ENCODE results near the gene PTPRZ1.

Gene PTPRZ1

GRCh38 chr7:121904120-121904519 is 31.2 kb downstream of the PTPRZ1 start:
- Histone ChIP-seq H3K36me3 (ENCODE audit: control insufficient read depth in 1 of 2, insufficient read depth in 2 of 2, low read depth in 1 of 2, low read length in 2 of 2) (no peaks in the 10 kb centered on the region), H2BK12ac (ENCODE audit: low read length in 2 of 2) (no peak overlapping the region), H3K4me3 (ENCODE audit: insufficient read depth in 1 of 2, low read depth in 1 of 2, low read length in 2 of 2) (no peak overlapping the region), H4K91ac (ENCODE audit: low read length) (no peak overlapping the region), H3K23ac (ENCODE audit: low read length in 2 of 2) (no peak overlapping the region), H3K27ac (ENCODE audit: low read length, poor library complexity, severe bottlenecking) (no peak overlapping the region), H3K79me1 (replicated peaks; ENCODE audit: low read length, poor library complexity, severe bottlenecking) (no peaks in the 10 kb centered on the region), H2AK5ac (ENCODE audit: low read length, severe bottlenecking) (no peak overlapping the region), H2BK5ac (ENCODE audit: low read depth, low read length, poor library complexity, severe bottlenecking) (no peak overlapping the region), H3K4me1 (ENCODE audit: control insufficient read depth, insufficient read depth, low read depth, low read length) (no peaks in the 10 kb centered on the region), H3K14ac (ENCODE audit: low read length in 2 of 2) (no peak overlapping the region), H3K27me3 (ENCODE audit: control insufficient read depth in 1 of 2, insufficient read depth in 1 of 2, low read length in 2 of 2) (no peaks in the 10 kb centered on the region), H4K8ac (ENCODE audit: low read length) (no peak overlapping the region), H2BK120ac (ENCODE audit: low read depth, low read length) (no peak overlapping the region), H2AFZ (ENCODE audit: low read depth, low read length) (no peak overlapping the region), H2BK15ac (ENCODE audit: low read depth, poor library complexity, severe bottlenecking) (no peak overlapping the region), H3K18ac (ENCODE audit: low read depth in 1 of 2, low read length in 2 of 2) (no peak overlapping the region), H3K9ac (ENCODE audit: low read length) (no peak overlapping the region), H3K4me2 (ENCODE audit: low read length, poor library complexity, severe bottlenecking) (no peak overlapping the region), H3K4ac (ENCODE audit: low read depth in 1 of 2, low read length in 2 of 2) (no peak overlapping the region), H3K9me3 (ENCODE audit: control insufficient read depth, low read length) (no peaks in the 10 kb centered on the region)
- DNase-seq, result no peak
- 95% methylated on average over 2 of the region's 2 CpGs for WGBS

GRCh38 chr7:121908042-121908441 is 35.1 kb downstream of the PTPRZ1 start:
- Histone ChIP-seq H4K8ac (ENCODE audit: low read length) (no peak overlapping the region), H3K27me3 (ENCODE audit: control insufficient read depth in 1 of 2, insufficient read depth in 1 of 2, low read length in 2 of 2) (no peaks in the 10 kb centered on the region), H3K9me3 (ENCODE audit: control insufficient read depth, low read length) (no peaks in the 10 kb centered on the region), H3K36me3 (ENCODE audit: control insufficient read depth in 1 of 2, insufficient read depth in 2 of 2, low read depth in 1 of 2, low read length in 2 of 2) (no peaks in the 10 kb centered on the region), H2BK120ac (ENCODE audit: low read depth, low read length) (no peak overlapping the region), H3K4me3 (ENCODE audit: insufficient read depth in 1 of 2, low read depth in 1 of 2, low read length in 2 of 2) (no peak overlapping the region), H3K4ac (ENCODE audit: low read depth in 1 of 2, low read length in 2 of 2) (no peak overlapping the region), H2AK5ac (ENCODE audit: low read length, severe bottlenecking) (no peak overlapping the region), H3K79me1 (replicated peaks; ENCODE audit: low read length, poor library complexity, severe bottlenecking) (no peaks in the 10 kb centered on the region), H3K23ac (ENCODE audit: low read length in 2 of 2) (no peak overlapping the region), H2BK12ac (ENCODE audit: low read length in 2 of 2) (no peak overlapping the region), H3K27ac (ENCODE audit: low read length, poor library complexity, severe bottlenecking) (no peak overlapping the region), H3K14ac (ENCODE audit: low read length in 2 of 2) (no peak overlapping the region), H4K91ac (ENCODE audit: low read length) (no peak overlapping the region), H3K4me2 (ENCODE audit: low read length, poor library complexity, severe bottlenecking) (no peak overlapping the region), H2BK5ac (ENCODE audit: low read depth, low read length, poor library complexity, severe bottlenecking) (no peak overlapping the region), H3K4me1 (ENCODE audit: control insufficient read depth, insufficient read depth, low read depth, low read length) (no peaks in the 10 kb centered on the region), H3K18ac (ENCODE audit: low read depth in 1 of 2, low read length in 2 of 2) (no peak overlapping the region), H2BK15ac (ENCODE audit: low read depth, poor library complexity, severe bottlenecking) (no peak overlapping the region), H3K9ac (ENCODE audit: low read length) (no peak overlapping the region), H2AFZ (ENCODE audit: low read depth, low read length) (no peak overlapping the region)
- no peak for DNase-seq

- Histone ChIP-seq H3K9me3 (ENCODE audit: control insufficient read depth, low read length) (no peaks in the 10 kb centered on the region), H4K8ac (ENCODE audit: low read length) (no peak overlapping the region), H3K36me3 (ENCODE audit: control insufficient read depth in 1 of 2, insufficient read depth in 2 of 2, low read depth in 1 of 2, low read length in 2 of 2) (no peaks in the 10 kb centered on the region), H2AK5ac (ENCODE audit: low read length, severe bottlenecking) (no peak overlapping the region), H4K91ac (ENCODE audit: low read length) (no peak overlapping the region), H3K9ac (ENCODE audit: low read length) (no peak overlapping the region), H3K27ac (ENCODE audit: low read length, poor library complexity, severe bottlenecking) (no peak overlapping the region), H3K23ac (ENCODE audit: low read length in 2 of 2) (no peak overlapping the region), H3K14ac (ENCODE audit: low read length in 2 of 2) (no peak overlapping the region), H2BK120ac (ENCODE audit: low read depth, low read length) (no peak overlapping the region), H3K4me1 (ENCODE audit: control insufficient read depth, insufficient read depth, low read depth, low read length) (no peaks in the 10 kb centered on the region), H3K79me1 (replicated peaks; ENCODE audit: low read length, poor library complexity, severe bottlenecking) (no peaks in the 10 kb centered on the region), H3K18ac (ENCODE audit: low read depth in 1 of 2, low read length in 2 of 2) (no peak overlapping the region), H2AFZ (ENCODE audit: low read depth, low read length) (no peak overlapping the region), H3K4ac (ENCODE audit: low read depth in 1 of 2, low read length in 2 of 2) (no peak overlapping the region), H2BK5ac (ENCODE audit: low read depth, low read length, poor library complexity, severe bottlenecking) (no peak overlapping the region), H2BK12ac (ENCODE audit: low read length in 2 of 2) (no peak overlapping the region), H2BK15ac (ENCODE audit: low read depth, poor library complexity, severe bottlenecking) (no peak overlapping the region), H3K27me3 (ENCODE audit: control insufficient read depth in 1 of 2, insufficient read depth in 1 of 2, low read length in 2 of 2) (no peaks in the 10 kb centered on the region), H3K4me3 (ENCODE audit: insufficient read depth in 1 of 2, low read depth in 1 of 2, low read length in 2 of 2) (no peak overlapping the region), H3K4me2 (ENCODE audit: low read length, poor library complexity, severe bottlenecking) (no peak overlapping the region)
- 96% methylated on average over 2 of the region's 3 CpGs for WGBS
- no peak for DNase-seq
These were observed 36.9 kb downstream of the PTPRZ1 start for GRCh38 chr7:121909716-121910345.

GRCh38 chr7:121913947-121914675 is 41.1 kb downstream of the PTPRZ1 start:
- no peak overlapping the region for H3K4me2 ChIP-seq (ENCODE audit: low read length, poor library complexity, severe bottlenecking)
- no peak overlapping the region for H3K23ac ChIP-seq (ENCODE audit: low read length in 2 of 2)
- no peak overlapping the region for H2AFZ ChIP-seq (ENCODE audit: low read depth, low read length)
- DNase-seq, result no peak
- no peak overlapping the region for H2BK5ac ChIP-seq (ENCODE audit: low read depth, low read length, poor library complexity, severe bottlenecking)
- H3K9ac ChIP-seq (ENCODE audit: low read length), result no peak overlapping the region
- H3K36me3 ChIP-seq (ENCODE audit: control insufficient read depth in 1 of 2, insufficient read depth in 2 of 2, low read depth in 1 of 2, low read length in 2 of 2), result no peaks in the 10 kb centered on the region
- 100% methylated on average over 4 of the region's 8 CpGs for WGBS
- no peak overlapping the region for H4K8ac ChIP-seq (ENCODE audit: low read length)
- H3K27me3 ChIP-seq (ENCODE audit: control insufficient read depth in 1 of 2, insufficient read depth in 1 of 2, low read length in 2 of 2), result no peaks in the 10 kb centered on the region
- no peak overlapping the region for H3K14ac ChIP-seq (ENCODE audit: low read length in 2 of 2)
- H3K4ac ChIP-seq (ENCODE audit: low read depth in 1 of 2, low read length in 2 of 2), result no peak overlapping the region
- H2BK12ac ChIP-seq (ENCODE audit: low read length in 2 of 2), result no peak overlapping the region
- H3K27ac ChIP-seq (ENCODE audit: low read length, poor library complexity, severe bottlenecking), result no peak overlapping the region
- no peak overlapping the region for H2BK15ac ChIP-seq (ENCODE audit: low read depth, poor library complexity, severe bottlenecking)
- no peak overlapping the region for H2BK120ac ChIP-seq (ENCODE audit: low read depth, low read length)
- no peaks in the 10 kb centered on the region for H3K9me3 ChIP-seq (ENCODE audit: control insufficient read depth, low read length)
- no peak overlapping the region for H2AK5ac ChIP-seq (ENCODE audit: low read length, severe bottlenecking)
- H3K4me3 ChIP-seq (ENCODE audit: insufficient read depth in 1 of 2, low read depth in 1 of 2, low read length in 2 of 2), result no peak overlapping the region
- H3K18ac ChIP-seq (ENCODE audit: low read depth in 1 of 2, low read length in 2 of 2), result no peak overlapping the region
- H4K91ac ChIP-seq (ENCODE audit: low read length), result no peak overlapping the region
- H3K4me1 ChIP-seq (ENCODE audit: control insufficient read depth, insufficient read depth, low read depth, low read length), result no peaks in the 10 kb centered on the region
- H3K79me1 ChIP-seq (replicated peaks; ENCODE audit: low read length, poor library complexity, severe bottlenecking), result no peaks in the 10 kb centered on the region
